ENCODE data around the gene SNX30. TPM values are rescaled to one million over a fixed set of nuclear protein-coding genes. Genes with fewer than 3 reads are reported as not detected.
A peak's percentile ranks its signal among the peaks of the same experiment; 100 is the strongest.

SNX30 gene
- total and polyA plus RNA-seq, 7 donors = 0.55 to 2.8 (median 1.6) TPM

DNA sequence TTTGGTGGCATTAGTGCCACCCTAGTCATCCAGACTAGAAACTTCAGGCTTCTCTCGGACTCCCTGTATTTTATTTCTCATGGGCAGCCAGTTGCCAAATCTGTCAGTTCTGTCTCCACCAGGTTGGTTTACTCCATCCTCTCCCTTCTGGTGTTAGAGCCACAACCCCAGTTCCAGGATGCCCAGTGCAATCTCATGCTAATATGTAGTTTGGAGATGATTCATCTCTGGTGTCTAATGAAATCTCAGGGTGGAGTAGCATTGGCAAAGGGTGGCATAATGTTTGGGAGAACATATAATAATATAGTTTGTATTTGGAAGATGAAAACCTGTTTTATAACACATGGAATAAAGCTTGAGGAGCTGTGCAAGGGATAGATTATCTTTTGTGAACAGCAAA is 109.9 kb downstream of the SNX30 start:
- WGBS, 3 donors = 79 to 96% (median 91%) methylated on average over 1 of the region's 1 CpG
- intact Hi-C loops (cut with DNase I) = no loop called here
- Histone ChIP-seq H3K4me3 (no peak overlapping the region), H3K27me3 (ENCODE audit: insufficient read depth in 3 of 3, low read length in 2 of 3) (no peaks in the 10 kb centered on the region), H3K36me3 (ENCODE audit: insufficient read depth in 1 of 2, low read depth in 1 of 2) (no peaks in the 10 kb centered on the region), H3K27ac (no peak overlapping the region), H3K9me3 (no peaks in the 10 kb centered on the region), H3K4me1 (no peaks in the 10 kb centered on the region)
- no peak for ATAC-seq
- TF ChIP-seq, protein P1, sequence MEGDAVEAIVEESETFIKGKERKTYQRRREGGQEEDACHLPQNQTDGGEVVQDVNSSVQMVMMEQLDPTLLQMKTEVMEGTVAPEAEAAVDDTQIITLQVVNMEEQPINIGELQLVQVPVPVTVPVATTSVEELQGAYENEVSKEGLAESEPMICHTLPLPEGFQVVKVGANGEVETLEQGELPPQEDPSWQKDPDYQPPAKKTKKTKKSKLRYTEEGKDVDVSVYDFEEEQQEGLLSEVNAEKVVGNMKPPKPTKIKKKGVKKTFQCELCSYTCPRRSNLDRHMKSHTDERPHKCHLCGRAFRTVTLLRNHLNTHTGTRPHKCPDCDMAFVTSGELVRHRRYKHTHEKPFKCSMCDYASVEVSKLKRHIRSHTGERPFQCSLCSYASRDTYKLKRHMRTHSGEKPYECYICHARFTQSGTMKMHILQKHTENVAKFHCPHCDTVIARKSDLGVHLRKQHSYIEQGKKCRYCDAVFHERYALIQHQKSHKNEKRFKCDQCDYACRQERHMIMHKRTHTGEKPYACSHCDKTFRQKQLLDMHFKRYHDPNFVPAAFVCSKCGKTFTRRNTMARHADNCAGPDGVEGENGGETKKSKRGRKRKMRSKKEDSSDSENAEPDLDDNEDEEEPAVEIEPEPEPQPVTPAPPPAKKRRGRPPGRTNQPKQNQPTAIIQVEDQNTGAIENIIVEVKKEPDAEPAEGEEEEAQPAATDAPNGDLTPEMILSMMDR (IDR thresholded peaks at IDR 0.05) = no peak
- DNase-seq = no peak

DNA sequence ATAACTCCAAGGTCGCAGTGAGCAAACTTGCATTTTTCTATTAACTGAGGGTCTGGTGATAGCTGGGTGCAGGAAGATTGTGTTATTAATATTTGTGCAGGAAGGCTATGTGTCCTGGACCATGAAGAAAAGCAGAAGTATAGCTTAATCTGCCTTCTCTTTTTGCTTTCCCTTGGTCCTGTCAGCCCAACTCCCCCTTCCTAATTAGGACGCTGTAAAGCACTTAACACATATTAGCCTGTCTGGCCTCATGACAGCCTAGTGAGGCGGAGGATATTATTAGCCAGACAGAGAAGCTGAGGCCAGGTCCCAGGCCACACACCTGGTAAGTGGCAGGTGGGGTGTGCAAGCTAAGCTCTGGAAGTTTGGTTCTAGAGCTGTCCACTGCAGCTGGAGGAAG is 110.6 kb downstream of the SNX30 start:
- no peaks in the 10 kb centered on the region for H3K4me1 ChIP-seq
- intact Hi-C loops (cut with DNase I) = no loop called here
- peaks cover 0 to 4% of the 10 kb centered on the region in 2 donors for H3K36me3 ChIP-seq (ENCODE audit: insufficient read depth in 1 of 2, low read depth in 1 of 2)
- H3K9me3 ChIP-seq = no peaks in the 10 kb centered on the region
- ATAC-seq (no peak), DNase-seq (no peak)
- 84 to 90% (median 90%) methylated on average over 3 of the region's 3 CpGs for WGBS, 3 donors
- H3K4me3 ChIP-seq = no peak overlapping the region
- TF ChIP-seq, protein P1 (IDR thresholded peaks at IDR 0.05) = no peak
- H3K27ac ChIP-seq = no peak overlapping the region
- no peaks in the 10 kb centered on the region for H3K27me3 ChIP-seq (ENCODE audit: insufficient read depth in 3 of 3, low read length in 2 of 3)

DNA sequence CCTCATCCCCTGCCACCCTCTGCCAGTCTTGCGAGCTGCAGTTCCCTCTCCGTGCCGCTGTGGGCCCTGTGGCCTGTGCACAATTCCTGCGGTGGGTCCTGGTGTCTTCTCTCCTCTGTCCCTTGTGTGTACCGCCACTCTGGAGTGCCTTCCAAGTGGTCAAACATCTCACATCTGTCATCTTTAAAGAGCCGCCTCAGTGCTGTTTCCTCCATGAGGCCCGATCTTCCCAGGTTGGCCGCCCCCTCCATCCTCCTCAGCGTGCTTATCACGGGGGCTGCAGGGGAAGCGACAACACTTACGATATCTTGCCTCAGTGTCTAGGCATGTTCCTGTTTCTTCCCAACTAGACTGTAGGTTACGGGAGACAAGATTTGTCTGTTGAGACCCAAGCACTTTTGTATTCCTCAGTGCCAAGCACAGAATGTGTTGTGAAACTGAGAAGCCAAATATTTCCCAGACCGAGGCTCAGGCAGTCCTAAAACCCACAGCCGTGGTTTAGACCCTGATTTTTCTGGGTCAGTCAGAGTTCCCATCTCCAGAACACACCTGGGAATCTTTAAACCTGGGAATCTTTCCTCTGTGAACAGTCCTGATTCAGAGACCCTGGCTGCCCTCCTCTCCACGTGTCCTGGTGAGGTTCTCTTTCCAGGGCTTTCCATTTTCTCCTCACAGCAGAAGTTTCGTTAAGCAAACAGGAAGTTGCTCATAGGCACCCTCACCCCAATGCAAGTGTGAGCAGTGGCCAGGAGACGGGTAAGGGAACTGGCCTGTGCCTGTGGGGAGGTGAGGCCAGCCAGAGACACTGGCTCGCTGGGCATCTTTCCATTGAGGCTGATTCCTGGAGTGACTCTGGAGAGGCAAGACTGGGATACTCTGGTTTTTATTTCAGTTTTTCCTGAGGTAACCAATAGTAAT is 111.3 kb downstream of the SNX30 start:
- no peak for DNase-seq
- H3K27me3 ChIP-seq (ENCODE audit: insufficient read depth in 3 of 3, low read length in 2 of 3) = no peaks in the 10 kb centered on the region
- H3K4me3 ChIP-seq = no peak overlapping the region
- no peak overlapping the region for H3K27ac ChIP-seq
- 82 to 87% (median 85%) methylated on average over 19 of the region's 19 CpGs for WGBS, 3 donors
- H3K36me3 ChIP-seq (ENCODE audit: insufficient read depth in 1 of 2, low read depth in 1 of 2) = peaks cover 0 to 5% of the 10 kb centered on the region in 2 donors
- H3K4me1 ChIP-seq = no peaks in the 10 kb centered on the region
- no peaks in the 10 kb centered on the region for H3K9me3 ChIP-seq
- intact Hi-C loops (cut with DNase I) = no loop called here
- TF ChIP-seq, protein P1 (IDR thresholded peaks at IDR 0.05) = no peak
- ATAC-seq = peak in 2 of 4 donors; percentile 26 to 30

DNA sequence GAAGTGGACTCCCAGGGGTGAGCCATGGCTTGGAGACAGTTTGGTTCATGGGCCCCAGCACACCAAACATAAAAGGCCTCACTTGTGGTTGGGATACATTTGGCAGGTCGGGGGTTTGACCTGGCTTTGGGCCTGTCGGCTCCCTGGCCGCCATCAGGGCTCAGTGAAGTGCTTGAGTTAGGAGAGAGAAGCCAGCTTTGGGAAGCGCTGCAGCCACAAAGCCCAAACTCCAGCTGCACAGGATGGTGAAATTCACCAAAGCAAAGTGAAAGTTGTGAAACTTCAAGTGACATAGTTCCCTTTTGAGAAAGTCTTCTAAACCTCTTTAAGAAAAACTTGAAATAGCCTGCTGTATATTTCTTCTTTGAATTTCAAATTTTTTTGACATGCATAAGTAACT is 112.7 kb downstream of the SNX30 start:
- Histone ChIP-seq H3K4me3 (no peak overlapping the region), H3K36me3 (ENCODE audit: insufficient read depth in 1 of 2, low read depth in 1 of 2) (peaks cover 0 to 5% of the 10 kb centered on the region in 2 donors), H3K4me1 (peaks cover under 1% of the 10 kb centered on the region), H3K9me3 (no peaks in the 10 kb centered on the region), H3K27ac (no peak overlapping the region), H3K27me3 (ENCODE audit: insufficient read depth in 3 of 3, low read length in 2 of 3) (no peaks in the 10 kb centered on the region)
- TF ChIP-seq, protein P1 (IDR thresholded peaks at IDR 0.05) = no peak
- 26 to 53% (median 49%) methylated on average over 4 of the region's 4 CpGs for WGBS, 3 donors
- DNase-seq (no peak), ATAC-seq (peak in 1 of 4 donors; percentile 44)
- intact Hi-C loops (cut with DNase I) = no loop called here

All from psoas muscle (tissue), 8 donors.